Measurements from ENCODE around the gene PSMB7. TPM values are rescaled to one million over a fixed set of nuclear protein-coding genes. Genes with fewer than 3 reads are reported as not detected.

Gene PSMB7
- total and polyA plus RNA-seq, 2 of the 4 experiments (the other 2 are of a cell fraction): 340 to 430 TPM

DNA sequence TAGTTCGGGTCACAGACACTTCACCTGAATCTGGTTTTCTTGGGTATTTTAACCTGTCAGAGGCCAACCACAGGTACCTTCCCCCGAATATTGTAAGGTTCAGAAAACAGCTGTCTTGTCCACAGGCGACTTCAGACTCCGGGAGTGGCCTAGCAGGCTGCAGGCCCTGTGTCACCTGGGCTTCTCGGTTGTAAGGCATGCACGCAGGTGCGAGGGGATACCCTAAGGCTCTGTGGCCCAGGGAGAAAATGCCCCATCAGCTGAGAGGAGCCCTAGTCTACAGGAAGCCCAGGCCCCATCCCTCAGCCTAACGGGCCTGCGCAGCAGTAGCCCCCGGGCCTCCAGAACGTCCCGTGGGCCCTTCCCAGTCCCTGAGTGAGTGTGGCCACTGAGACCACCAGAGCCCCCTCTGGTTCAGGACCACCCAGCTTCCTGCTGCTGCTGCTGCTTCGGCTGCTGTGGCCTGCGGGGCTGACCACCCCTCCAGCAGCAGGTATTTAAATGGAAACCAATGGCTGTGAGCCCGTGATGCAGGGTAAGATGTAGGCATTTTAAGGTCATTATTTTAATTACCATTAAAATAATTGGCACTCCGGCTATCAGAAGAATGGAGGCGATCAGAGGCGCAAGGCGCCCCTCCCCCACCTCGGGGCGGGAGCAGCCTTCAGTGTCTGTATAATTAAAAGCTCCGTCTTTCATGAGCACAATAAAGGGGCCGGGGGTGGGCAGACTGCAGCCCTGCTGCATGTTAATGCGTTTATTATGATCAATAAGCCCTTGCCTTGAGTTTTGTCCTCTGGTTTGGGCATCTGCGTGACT, 65.4 kb downstream of the PSMB7 start:
- Histone ChIP-seq H3K4me1 (ENCODE audit: control insufficient read depth, insufficient read depth, low read length) (peaks cover 12% of the 10 kb centered on the region), H2BK120ac (ENCODE audit: low read depth, low read length) (no peak overlapping the region), H4K5ac (ENCODE audit: low read depth, low read length) (no peak overlapping the region), H3K36me3 (ENCODE audit: control insufficient read depth, insufficient read depth, low read length) (peaks cover 90% of the 10 kb centered on the region), H3K79me1 (ENCODE audit: low read depth in 1 of 2, low read length in 2 of 2) (peaks cover 24 to 78% of the 10 kb centered on the region in 2 experiments), H2BK20ac (ENCODE audit: low read depth, low read length) (no peak overlapping the region), H2AK9ac (replicated peaks; ENCODE audit: low read depth, low read length, poor library complexity) (peak overlapping the region; percentile 37), H3K14ac (replicated peaks; ENCODE audit: low read depth, low read length) (no peak overlapping the region), H3K4me2 (ENCODE audit: low read depth, low read length) (no peak overlapping the region), H2AFZ (replicated peaks; ENCODE audit: low read length, poor library complexity) (no peak overlapping the region), H3K4ac (ENCODE audit: low read depth, low read length) (no peak overlapping the region), H3K9me1 (ENCODE audit: insufficient read depth, low read length) (peaks cover 21% of the 10 kb centered on the region), H3K4me3 (ENCODE audit: insufficient read depth, low read depth, low read length) (no peak overlapping the region), H2BK15ac (ENCODE audit: low read depth, low read length) (no peak overlapping the region), H2AK5ac (ENCODE audit: low read depth, low read length) (no peak overlapping the region), H3K56ac (ENCODE audit: extremely low read depth, insufficient read depth, low read length) (no peak overlapping the region), H3K9me3 (ENCODE audit: control insufficient read depth, insufficient read depth, low read length) (no peaks in the 10 kb centered on the region), H3K23ac (ENCODE audit: low read depth, low read length) (no peak overlapping the region), H3K18ac (ENCODE audit: low read depth, low read length) (no peak overlapping the region), H3K9ac (ENCODE audit: low read depth, low read length) (no peak overlapping the region), H4K91ac (ENCODE audit: insufficient read depth, low read depth, low read length) (no peak overlapping the region), H3K27ac (ENCODE audit: insufficient read depth, low read length) (no peak overlapping the region), H2BK5ac (ENCODE audit: low read depth, low read length, poor library complexity, severe bottlenecking) (no peak overlapping the region), H3K27me3 (ENCODE audit: control insufficient read depth, insufficient read depth, low read length) (no peaks in the 10 kb centered on the region), H4K8ac (ENCODE audit: low read depth in 2 of 2, low read length in 2 of 2) (no peak overlapping the region), H4K20me1 (ENCODE audit: insufficient read depth, low read length) (peaks cover 40% of the 10 kb centered on the region)
- DNase-seq: no peak
- 97% methylated on average over 6 of the region's 25 CpGs; no CpG with 5 or more reads in 1 of the 2 experiments for WGBS, 2 experiments (ENCODE audit: extremely low coverage in 2 of 2, insufficient read length in 1 of 2)
- POLR2A ChIA-PET (ENCODE audit: unreplicated experiment): no interaction called here
- no peak for TF ChIP-seq MAFK (IDR thresholded peaks at IDR 0.05; ENCODE audit: low read depth, low read length)
- no peak for TF ChIP-seq NFE2L2 (IDR thresholded peaks at IDR 0.05; ENCODE audit: low read depth, low read length)
- CTCF ChIA-PET: interaction anchor here (0.6 kb wide), 1 partner anchor 403 kb away, joined by 3 read pairs; no protein-coding TSS in a partner anchor
- dilution Hi-C loops (cut with HindIII; ENCODE audit: low sequenced_read_pairs, unreplicated experiment): no loop called here
- in situ Hi-C loops (cut with MboI; ENCODE audit: low sequenced_read_pairs): no loop called here
- no peak for ATAC-seq (ENCODE audit: low read depth)
- no TSS peak for BruUV-seq (replicated peaks)
- intact Hi-C loops (cut with micrococcal nuclease): no loop called here
